Left lung (tissue), 10 donors: Measurements from ENCODE around the gene SMIM38. TPM values are rescaled to one million over a fixed set of nuclear protein-coding genes. Genes with fewer than 3 reads are reported as not detected.

Experiments used
- ATAC-seq: fragments of 200-7000 bp; cut with Tn5 transposase; one replicate; pipeline ENCODE4 v1.9.1; 2020; ENCODE audit warnings: moderate library complexity
- DNase-seq, 4 donors: peaks; one replicate each; pipeline ENCODE4 v3.0.0-alpha.2; 2013 to 2020
- H3K27ac ChIP-seq, 2 donors: fragments of 200-600 bp; sonication (generic) in 1 of 2; one replicate each; pipeline versions ENCODE4 v1.5.0 to v1.8.0; 2020 to 2021
- H3K27me3 ChIP-seq, 2 donors: fragments of 200-600 bp; sonication (generic) in 1 of 2; one replicate each; pipeline versions ENCODE4 v1.5.0 to v1.8.0; 2020 to 2021
- H3K36me3 ChIP-seq, 2 donors: fragments of 200-600 bp; sonication (generic) in 1 of 2; one replicate each; pipeline versions ENCODE4 v1.5.0 to v1.8.0; 2020 to 2021
- H3K4me1 ChIP-seq, 2 donors: fragments of 200-600 bp; one replicate each; pipeline ENCODE4 v1.8.0; 2021
- H3K4me3 ChIP-seq, 2 donors: fragments of 200-600 bp; sonication (generic) in 1 of 2; one replicate each; pipeline versions ENCODE4 v1.5.0 to v1.8.0; 2020 to 2021; ENCODE audit warnings: mild to moderate bottlenecking in 1 of 2
- H3K9me3 ChIP-seq, 2 donors: fragments of 200-600 bp; sonication (generic) in 1 of 2; one replicate each; pipeline versions ENCODE4 v1.5.0 to v1.8.0; 2020 to 2021
- intact Hi-C, 2 donors: fragments of 100-400 bp; cut with DNase I; formaldehyde crosslinking; loops; one replicate each; pipeline versions ENCODE4 v1.11.2 to v1.14.2; 2022
- polyA plus RNA-seq, 6 donors: library from polyadenylated mRNA; unstranded; fragments of 120-200 nt; gene quantifications; one replicate each; pipeline ENCODE4 v1.2.1, GENCODE V29; 2013; ENCODE audit not compliant: insufficient read length in 6 of 6
- total RNA-seq, 2 donors: library from RNA; stranded (reverse); fragmentation: NEBNext Ultra II Directional; extraction: Animal tissue kit (Norgen Biotek cat#: 25700); gene quantifications; one replicate each; pipeline ENCODE4 v1.2.1, GENCODE V29; 2021
- TF ChIP-seq, protein P1 (sequence below), 2 donors: fragments of 200-600 bp; sonication (generic) in 1 of 2; IDR thresholded peaks; one replicate each; pipeline versions ENCODE4 v1.5.0 to v1.8.0; 2021; ENCODE audit warnings: antibody characterized with exemption in 2 of 2
- donor health status: DM: no; HTN: yes; CAD: no.
- donor health status: DM: no; HTN: no; CAD: no.

SMIM38 gene
- total and polyA plus RNA-seq, 8 donors, result 0.09 to 1.3 (median 0.68) TPM

DNA sequence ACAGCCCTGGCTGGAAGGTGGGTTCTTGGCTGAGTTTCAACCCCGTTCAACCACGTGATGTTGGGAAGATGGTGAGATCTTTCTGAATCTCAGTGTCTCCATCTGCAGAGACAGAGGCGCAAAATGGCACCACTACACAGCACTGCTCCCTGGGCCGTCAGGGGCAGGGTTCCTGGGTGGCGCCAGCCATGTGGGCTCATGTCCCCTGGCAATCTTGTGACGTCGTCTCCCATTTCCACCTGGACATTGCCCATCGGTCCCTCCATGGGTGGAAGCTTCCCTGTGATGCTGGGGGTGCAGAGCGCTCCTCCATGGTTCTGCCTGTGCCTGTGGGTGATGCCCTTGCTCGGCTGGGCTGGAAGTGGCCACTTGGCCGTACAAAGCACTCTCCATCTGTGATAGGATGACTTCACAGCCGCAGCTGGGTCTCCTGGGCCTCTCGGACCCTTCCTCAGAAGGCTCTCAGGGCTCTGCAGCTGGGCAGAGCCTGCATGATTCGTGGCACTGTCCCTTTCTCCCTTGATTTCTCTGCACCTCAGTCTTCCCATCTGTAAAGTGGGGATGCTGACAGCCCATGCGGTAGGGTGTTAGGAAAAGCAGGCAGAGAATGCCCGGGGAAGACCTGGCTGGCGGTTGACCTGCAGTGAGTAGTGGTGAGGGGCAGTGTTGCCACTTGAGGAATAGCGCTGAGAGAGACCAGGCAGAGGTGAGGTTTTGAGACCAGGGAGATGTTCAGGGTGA is 35.2 kb downstream of the SMIM38 start:
- intact Hi-C loops, result no loop called here
- TF ChIP-seq, protein P1, sequence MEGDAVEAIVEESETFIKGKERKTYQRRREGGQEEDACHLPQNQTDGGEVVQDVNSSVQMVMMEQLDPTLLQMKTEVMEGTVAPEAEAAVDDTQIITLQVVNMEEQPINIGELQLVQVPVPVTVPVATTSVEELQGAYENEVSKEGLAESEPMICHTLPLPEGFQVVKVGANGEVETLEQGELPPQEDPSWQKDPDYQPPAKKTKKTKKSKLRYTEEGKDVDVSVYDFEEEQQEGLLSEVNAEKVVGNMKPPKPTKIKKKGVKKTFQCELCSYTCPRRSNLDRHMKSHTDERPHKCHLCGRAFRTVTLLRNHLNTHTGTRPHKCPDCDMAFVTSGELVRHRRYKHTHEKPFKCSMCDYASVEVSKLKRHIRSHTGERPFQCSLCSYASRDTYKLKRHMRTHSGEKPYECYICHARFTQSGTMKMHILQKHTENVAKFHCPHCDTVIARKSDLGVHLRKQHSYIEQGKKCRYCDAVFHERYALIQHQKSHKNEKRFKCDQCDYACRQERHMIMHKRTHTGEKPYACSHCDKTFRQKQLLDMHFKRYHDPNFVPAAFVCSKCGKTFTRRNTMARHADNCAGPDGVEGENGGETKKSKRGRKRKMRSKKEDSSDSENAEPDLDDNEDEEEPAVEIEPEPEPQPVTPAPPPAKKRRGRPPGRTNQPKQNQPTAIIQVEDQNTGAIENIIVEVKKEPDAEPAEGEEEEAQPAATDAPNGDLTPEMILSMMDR (IDR thresholded peaks at IDR 0.05), result no peak
- H3K36me3 ChIP-seq, result no peaks in the 10 kb centered on the region
- no peaks in the 10 kb centered on the region for H3K4me1 ChIP-seq
- no peak for DNase-seq
- H3K27me3 ChIP-seq, result no peaks in the 10 kb centered on the region
- H3K9me3 ChIP-seq, result peaks cover 0 to 11% of the 10 kb centered on the region in 2 donors
- no peak overlapping the region for H3K27ac ChIP-seq
- no peak for ATAC-seq
- H3K4me3 ChIP-seq, result no peak overlapping the region

- intact Hi-C loops, result no loop called here
- ATAC-seq, result no peak
- no peak overlapping the region for H3K4me3 ChIP-seq
- peaks cover 0 to 10% of the 10 kb centered on the region in 2 donors for H3K9me3 ChIP-seq
- TF ChIP-seq, protein P1 (IDR thresholded peaks at IDR 0.05), result no peak
- H3K4me1 ChIP-seq, result no peaks in the 10 kb centered on the region
- no peaks in the 10 kb centered on the region for H3K27me3 ChIP-seq
- no peaks in the 10 kb centered on the region for H3K36me3 ChIP-seq
- H3K27ac ChIP-seq, result no peak overlapping the region
- no peak for DNase-seq
These were observed 36.6 kb downstream of the SMIM38 start for GRCh38 chr11:69192301-69192721.

GRCh38 chr11:69193151-69193550 is 37.4 kb downstream of the SMIM38 start:
- ATAC-seq (no peak), DNase-seq (no peak)
- H3K4me1 ChIP-seq, result no peaks in the 10 kb centered on the region
- TF ChIP-seq, protein P1 (IDR thresholded peaks at IDR 0.05), result no peak
- no peaks in the 10 kb centered on the region for H3K27me3 ChIP-seq
- H3K36me3 ChIP-seq, result no peaks in the 10 kb centered on the region
- H3K27ac ChIP-seq, result no peak overlapping the region
- no peak overlapping the region for H3K4me3 ChIP-seq
- intact Hi-C loops, result no loop called here
- peaks cover 0 to 1% of the 10 kb centered on the region in 2 donors for H3K9me3 ChIP-seq

DNA sequence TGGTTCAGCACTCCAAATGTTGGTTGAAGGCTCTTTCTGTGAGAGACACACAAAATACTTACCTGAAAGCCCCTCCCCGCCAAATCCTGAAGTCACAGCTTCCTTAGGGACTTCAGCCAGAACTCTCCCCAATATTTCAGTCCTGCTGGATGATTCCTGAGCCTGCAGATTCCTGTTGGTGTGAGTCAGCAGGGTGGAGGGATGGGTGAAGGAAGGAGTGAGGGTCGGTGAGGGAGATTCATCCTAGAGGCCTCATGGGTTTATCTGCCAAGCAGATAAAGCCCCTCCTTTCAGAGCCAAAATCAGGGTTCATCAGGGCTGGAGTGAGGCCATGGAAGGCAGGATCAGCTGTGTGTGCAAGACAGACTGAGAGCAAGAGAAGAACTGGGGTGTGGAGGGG is 37.9 kb downstream of the SMIM38 start:
- no peak overlapping the region for H3K4me3 ChIP-seq

DNA sequence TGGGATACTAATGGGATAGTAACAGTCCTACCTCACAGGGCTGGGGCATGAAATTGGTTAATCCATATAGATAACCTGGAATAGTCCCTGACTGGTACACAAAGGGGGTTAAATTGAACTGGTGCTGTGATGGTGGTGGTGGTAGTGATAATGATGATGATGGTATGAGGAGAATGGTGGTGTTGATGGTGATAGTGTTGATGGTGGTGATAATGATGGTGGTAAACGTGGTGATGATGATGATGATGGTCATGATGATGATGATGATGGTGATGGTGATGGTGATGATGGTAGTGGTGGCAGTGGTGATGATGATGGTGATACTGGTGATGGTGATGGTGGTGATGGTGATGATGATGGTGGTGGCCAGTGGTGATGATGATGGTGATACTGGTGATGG is 38.7 kb downstream of the SMIM38 start:
- Histone ChIP-seq H3K27ac (no peak overlapping the region), H3K27me3 (no peaks in the 10 kb centered on the region), H3K36me3 (no peaks in the 10 kb centered on the region), H3K9me3 (no peaks in the 10 kb centered on the region), H3K4me1 (no peaks in the 10 kb centered on the region), H3K4me3 (no peak overlapping the region)
- DNase-seq, result no peak
- intact Hi-C loops, result no loop called here
- TF ChIP-seq, protein P1 (IDR thresholded peaks at IDR 0.05), result no peak
- ATAC-seq, result no peak

More for the DNA sequence above, 37.9 kb downstream of the SMIM38 start:
- TF ChIP-seq, protein P1 (IDR thresholded peaks at IDR 0.05), result no peak
- no peaks in the 10 kb centered on the region for H3K27me3 ChIP-seq
- ATAC-seq (no peak), DNase-seq (no peak)
- H3K36me3 ChIP-seq, result no peaks in the 10 kb centered on the region
- H3K27ac ChIP-seq, result no peak overlapping the region
- no peaks in the 10 kb centered on the region for H3K9me3 ChIP-seq
- intact Hi-C loops, result no loop called here
- no peaks in the 10 kb centered on the region for H3K4me1 ChIP-seq
